Calu3 (cell line): ENCODE results near the gene BEST1. TPM values are rescaled to one million over a fixed set of nuclear protein-coding genes. Genes with fewer than 3 reads are reported as not detected.

Experiments
- BruUV-seq: library from RNA; stranded (reverse); fragments of 400-500 nt; replicated peaks from 2 replicates; lab custom pipeline; 2021; lab: Mats Ljungman, UMichigan
- CTCF ChIA-PET: fragments of 300-600 bp; sonication (Branson Sonifier 250); formaldehyde crosslinking; loops from one replicate; lab custom pipeline; 2022; ENCODE audit warnings: antibody characterized with exemption; lab: Charles Lee
- DNase-seq: peaks from one replicate; pipeline ENCODE4 v3.0.0; 2022
- H3K27ac Mint-ChIP-seq: one replicate; pipeline ENCODE4 v1.8.0; 2022; ENCODE audit warnings: mixed read lengths; ENCODE audit not compliant: unreplicated experiment
- H3K27me3 Mint-ChIP-seq: one replicate; pipeline ENCODE4 v1.8.0; 2022; ENCODE audit warnings: mixed read lengths; ENCODE audit not compliant: unreplicated experiment
- H3K36me3 Mint-ChIP-seq: one replicate; pipeline ENCODE4 v1.8.0; 2022; ENCODE audit warnings: mild to moderate bottlenecking, moderate library complexity, mixed read lengths; ENCODE audit not compliant: insufficient read depth, unreplicated experiment
- H3K4me1 Mint-ChIP-seq: one replicate; pipeline ENCODE4 v1.8.0; 2022; ENCODE audit warnings: mild to moderate bottlenecking, low read depth, mixed read lengths; ENCODE audit not compliant: unreplicated experiment
- H3K4me3 Mint-ChIP-seq: one replicate; pipeline ENCODE4 v1.8.0; 2022; ENCODE audit warnings: mild to moderate bottlenecking, low read depth, moderate library complexity, mixed read lengths; ENCODE audit not compliant: unreplicated experiment
- H3K9me3 Mint-ChIP-seq: one replicate; pipeline ENCODE4 v1.8.0; 2022; ENCODE audit warnings: low read depth, mixed read lengths; ENCODE audit not compliant: unreplicated experiment
- intact Hi-C: fragments of 100-400 bp; cut with micrococcal nuclease; formaldehyde crosslinking; loops from one replicate; pipeline ENCODE4 v1.10.0; 2022; ENCODE audit not compliant: unreplicated experiment
- total RNA-seq: library from RNA; stranded (reverse); gene quantifications from 2 replicates; pipeline ENCODE4 v1.2.3, GENCODE V29; 2022
- TF ChIP-seq, protein P1 (sequence below): fragments of 200-600 bp; IDR thresholded peaks from one replicate; pipeline ENCODE4 v1.8.0; 2022; ENCODE audit warnings: antibody characterized with exemption; ENCODE audit not compliant: unreplicated experiment

The BEST1 gene
- total RNA-seq, 1 experiment from 2014 or later = 1.1 TPM

DNA sequence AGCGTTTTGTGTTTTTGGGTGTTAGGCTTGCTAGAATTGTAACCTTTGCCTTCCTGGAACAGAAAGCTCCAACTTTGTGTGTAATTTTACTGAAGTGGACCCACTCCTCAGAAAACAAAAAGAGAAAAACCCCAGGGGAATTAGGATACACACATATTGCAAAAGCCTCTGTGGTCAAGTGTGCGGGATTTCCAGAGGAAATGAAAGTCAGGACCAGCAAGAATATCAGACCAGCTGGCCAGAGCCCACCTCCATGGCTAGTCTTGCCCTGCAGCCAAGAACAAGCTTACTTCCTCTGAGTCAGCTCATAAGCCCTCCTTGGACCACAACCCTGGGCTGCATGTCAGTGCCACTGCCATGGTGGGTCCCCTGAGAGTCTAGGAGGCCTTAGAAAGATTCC lies 54.3 kb downstream of the BEST1 start:
- BruUV-seq = no TSS peak
- no peaks in the 10 kb centered on the region for H3K36me3 Mint-ChIP-seq
- intact Hi-C loops = no loop called here
- H3K27ac Mint-ChIP-seq = no peak overlapping the region
- no peaks in the 10 kb centered on the region for H3K27me3 Mint-ChIP-seq
- H3K4me1 Mint-ChIP-seq = peaks cover 16% of the 10 kb centered on the region
- peaks cover 2% of the 10 kb centered on the region for H3K9me3 Mint-ChIP-seq
- no peak for DNase-seq
- TF ChIP-seq, protein P1, sequence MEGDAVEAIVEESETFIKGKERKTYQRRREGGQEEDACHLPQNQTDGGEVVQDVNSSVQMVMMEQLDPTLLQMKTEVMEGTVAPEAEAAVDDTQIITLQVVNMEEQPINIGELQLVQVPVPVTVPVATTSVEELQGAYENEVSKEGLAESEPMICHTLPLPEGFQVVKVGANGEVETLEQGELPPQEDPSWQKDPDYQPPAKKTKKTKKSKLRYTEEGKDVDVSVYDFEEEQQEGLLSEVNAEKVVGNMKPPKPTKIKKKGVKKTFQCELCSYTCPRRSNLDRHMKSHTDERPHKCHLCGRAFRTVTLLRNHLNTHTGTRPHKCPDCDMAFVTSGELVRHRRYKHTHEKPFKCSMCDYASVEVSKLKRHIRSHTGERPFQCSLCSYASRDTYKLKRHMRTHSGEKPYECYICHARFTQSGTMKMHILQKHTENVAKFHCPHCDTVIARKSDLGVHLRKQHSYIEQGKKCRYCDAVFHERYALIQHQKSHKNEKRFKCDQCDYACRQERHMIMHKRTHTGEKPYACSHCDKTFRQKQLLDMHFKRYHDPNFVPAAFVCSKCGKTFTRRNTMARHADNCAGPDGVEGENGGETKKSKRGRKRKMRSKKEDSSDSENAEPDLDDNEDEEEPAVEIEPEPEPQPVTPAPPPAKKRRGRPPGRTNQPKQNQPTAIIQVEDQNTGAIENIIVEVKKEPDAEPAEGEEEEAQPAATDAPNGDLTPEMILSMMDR = no peak
- H3K4me3 Mint-ChIP-seq = no peak overlapping the region
- CTCF ChIA-PET = no interaction called here

DNA sequence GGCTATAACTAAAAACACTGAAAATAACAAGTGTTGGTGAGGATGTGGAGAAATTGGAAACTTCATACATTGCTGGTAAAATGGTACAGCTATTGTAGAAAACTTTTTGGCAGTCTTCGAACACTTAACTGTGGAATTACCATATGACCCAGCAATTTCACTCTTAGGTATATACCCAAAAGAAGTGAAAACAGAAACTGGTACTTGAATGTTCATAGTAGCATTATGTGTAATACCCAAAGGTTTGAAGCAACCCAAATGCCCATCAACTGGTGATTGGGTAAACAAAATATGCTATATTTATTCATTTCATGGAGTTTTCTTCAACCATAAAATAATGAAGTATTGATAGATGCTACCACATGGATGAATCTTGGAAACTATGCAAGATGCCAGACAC lies 58.0 kb downstream of the BEST1 start:
- no peaks in the 10 kb centered on the region for H3K9me3 Mint-ChIP-seq
- no peaks in the 10 kb centered on the region for H3K27me3 Mint-ChIP-seq
- intact Hi-C loops = no loop called here
- no peak overlapping the region for H3K4me3 Mint-ChIP-seq
- DNase-seq = no peak
- H3K36me3 Mint-ChIP-seq = no peaks in the 10 kb centered on the region
- H3K27ac Mint-ChIP-seq = no peak overlapping the region
- TF ChIP-seq, protein P1 = no peak
- BruUV-seq = no TSS peak
- H3K4me1 Mint-ChIP-seq = no peaks in the 10 kb centered on the region
- CTCF ChIA-PET = no interaction called here

DNA sequence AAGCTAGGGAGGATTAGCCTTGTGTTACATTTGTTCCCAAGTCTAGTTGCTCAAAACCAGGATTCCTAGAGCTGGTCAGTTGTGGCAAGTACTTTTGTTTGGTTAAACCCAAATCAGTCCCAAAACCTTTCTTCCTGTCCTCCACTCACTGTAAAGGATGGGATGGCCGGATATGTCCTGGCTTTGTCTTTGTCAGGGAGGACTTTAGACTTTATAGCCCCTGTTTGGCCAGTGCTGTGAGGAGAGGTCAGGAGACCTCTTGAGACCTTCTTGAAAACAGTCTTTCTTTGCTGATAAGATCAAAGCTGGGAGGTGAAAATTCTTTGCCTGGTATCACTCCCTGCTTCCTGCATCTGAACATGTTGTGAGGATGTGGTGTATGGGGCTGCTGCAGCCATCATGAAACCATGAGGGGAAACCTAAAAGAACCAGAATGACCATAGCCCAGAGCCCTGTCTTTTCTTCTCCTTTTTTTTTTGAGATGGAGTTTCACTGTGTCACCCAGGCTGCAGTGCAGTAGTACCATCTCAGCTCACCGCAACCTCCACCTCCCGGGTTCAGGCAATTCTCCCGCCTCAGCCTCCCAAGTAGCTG lies 60.9 kb downstream of the BEST1 start:
- no peak overlapping the region for H3K4me3 Mint-ChIP-seq
- no peak for DNase-seq
- no peak overlapping the region for H3K27ac Mint-ChIP-seq
- H3K4me1 Mint-ChIP-seq = no peaks in the 10 kb centered on the region
- no peaks in the 10 kb centered on the region for H3K36me3 Mint-ChIP-seq
- CTCF ChIA-PET = no interaction called here
- TF ChIP-seq, protein P1 = no peak
- H3K27me3 Mint-ChIP-seq = no peaks in the 10 kb centered on the region
- intact Hi-C loops = no loop called here
- no TSS peak for BruUV-seq
- no peaks in the 10 kb centered on the region for H3K9me3 Mint-ChIP-seq

DNA sequence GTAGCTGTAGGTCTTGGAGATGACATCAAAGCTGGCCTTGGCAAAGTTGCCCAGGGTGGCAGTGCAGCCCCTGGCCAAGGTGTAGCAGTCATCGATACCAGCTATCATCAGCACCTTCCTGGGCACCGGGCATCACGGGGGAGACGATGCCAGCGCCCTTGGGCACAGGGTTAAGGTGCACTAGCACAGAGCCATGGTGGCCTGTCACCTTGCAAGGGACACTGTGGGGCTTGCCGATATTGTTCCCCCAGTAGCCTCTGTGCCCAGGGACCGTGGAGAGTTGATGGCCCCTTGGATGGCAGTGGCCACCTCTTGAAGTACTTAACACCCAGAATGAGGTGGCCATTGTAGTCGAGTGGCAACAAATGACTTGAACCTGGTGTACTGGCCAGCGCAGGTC lies 61.7 kb downstream of the BEST1 start:
- CTCF ChIA-PET = interaction anchor here (0.6 to 1.4 kb wide), 2 partner anchors 37 to 57 kb away, joined by 4 to 5 read pairs; no protein-coding TSS in a partner anchor
- Mint-ChIP-seq H3K27me3 (no peaks in the 10 kb centered on the region), H3K36me3 (peaks cover under 1% of the 10 kb centered on the region), H3K9me3 (peaks cover 2% of the 10 kb centered on the region), H3K27ac (no peak overlapping the region), H3K4me3 (no peak overlapping the region), H3K4me1 (peaks cover 4% of the 10 kb centered on the region)
- TF ChIP-seq, protein P1 = no peak
- intact Hi-C loops = no loop called here
- no TSS peak for BruUV-seq
- DNase-seq = no peak
